ENCODE measurements around the gene IGLL1. TPM values are rescaled to one million over a fixed set of nuclear protein-coding genes. Genes with fewer than 3 reads are reported as not detected.
"Not testable (repeated sequence)": the region's sequence is repeated elsewhere in the genome, so short reads cannot be mapped to it uniquely, and the experiment has no call there.

Gene IGLL1
- total RNA-seq = 203 TPM

- peak in 1 of 3 donors; percentile 62 for DNase-seq (ENCODE audit: low read depth in 2 of 3, low spot score in 2 of 3)
These were observed at the start of gene IGLL1 for GRCh38 chr22:23579870-23580575. Gene IGLL1, minus strand, starts transcription at chr22:23580290. Its CDS starts 100 bp downstream, at chr22:23580190.

GRCh38 chr22:23628056-23628743, 48.1 kb upstream of the IGLL1 start:
- not testable (repeated sequence) for DNase-seq (ENCODE audit: low read depth in 2 of 3, low spot score in 2 of 3)

- peak; percentile 14 to 75 (median 44) for DNase-seq (ENCODE audit: low read depth in 2 of 3, low spot score in 2 of 3)
These were observed 47.4 kb upstream of the IGLL1 start for GRCh38 chr22:23627401-23628055.

GRCh38 chr22:23626286-23626975, 46.3 kb upstream of the IGLL1 start:
- peak in 1 of 3 donors; percentile 8 for DNase-seq (ENCODE audit: low read depth in 2 of 3, low spot score in 2 of 3)

- DNase-seq (ENCODE audit: low read depth in 2 of 3, low spot score in 2 of 3) = no peak
These were observed 42.5 kb upstream of the IGLL1 start for GRCh38 chr22:23622634-23623033.

GRCh38 chr22:23621916-23622315, 41.8 kb upstream of the IGLL1 start:
- DNase-seq (ENCODE audit: low read depth in 2 of 3, low spot score in 2 of 3) = not testable (repeated sequence)

- no peak for DNase-seq (ENCODE audit: low read depth in 2 of 3, low spot score in 2 of 3)
These were observed 41.1 kb upstream of the IGLL1 start for GRCh38 chr22:23621082-23621780.

GRCh38 chr22:23613193-23613972, 33.3 kb upstream of the IGLL1 start:
- DNase-seq (ENCODE audit: low read depth in 2 of 3, low spot score in 2 of 3) = no peak

- DNase-seq (ENCODE audit: low read depth in 2 of 3, low spot score in 2 of 3) = no peak
These were observed 30.1 kb upstream of the IGLL1 start for GRCh38 chr22:23609983-23610781.

GRCh38 chr22:23608583-23608982, 28.5 kb upstream of the IGLL1 start:
- DNase-seq (ENCODE audit: low read depth in 2 of 3, low spot score in 2 of 3) = no peak

GRCh38 chr22:23606204-23607131, 26.4 kb upstream of the IGLL1 start:
- DNase-seq (ENCODE audit: low read depth in 2 of 3, low spot score in 2 of 3) = no peak

- DNase-seq (ENCODE audit: low read depth in 2 of 3, low spot score in 2 of 3) = no peak
These were observed 25.0 kb upstream of the IGLL1 start for GRCh38 chr22:23604939-23605712.

GRCh38 chr22:23603266-23603665, 23.2 kb upstream of the IGLL1 start:
- DNase-seq (ENCODE audit: low read depth in 2 of 3, low spot score in 2 of 3) = no peak

GRCh38 chr22:23598805-23599518, 18.9 kb upstream of the IGLL1 start:
- no peak for DNase-seq (ENCODE audit: low read depth in 2 of 3, low spot score in 2 of 3)

- not testable (repeated sequence) for DNase-seq (ENCODE audit: low read depth in 2 of 3, low spot score in 2 of 3)
These were observed 17.6 kb upstream of the IGLL1 start for GRCh38 chr22:23597576-23598268.

- DNase-seq (ENCODE audit: low read depth in 2 of 3, low spot score in 2 of 3) = not testable (repeated sequence)
These were observed 15.8 kb upstream of the IGLL1 start for GRCh38 chr22:23595904-23596303.

Measured in hematopoietic multipotent progenitor cell (in vitro differentiated cells).